GM18909 (cell line): ENCODE data around the gene TSACC.

Experiments used
- ATAC-seq: cut with Tn5 transposase; IDR thresholded peaks from one replicate; pipeline ENCODE4 v1.9.1; 2021; ENCODE audit warnings: mild to moderate bottlenecking; ENCODE audit not compliant: unreplicated experiment, poor library complexity

Gene TSACC

DNA sequence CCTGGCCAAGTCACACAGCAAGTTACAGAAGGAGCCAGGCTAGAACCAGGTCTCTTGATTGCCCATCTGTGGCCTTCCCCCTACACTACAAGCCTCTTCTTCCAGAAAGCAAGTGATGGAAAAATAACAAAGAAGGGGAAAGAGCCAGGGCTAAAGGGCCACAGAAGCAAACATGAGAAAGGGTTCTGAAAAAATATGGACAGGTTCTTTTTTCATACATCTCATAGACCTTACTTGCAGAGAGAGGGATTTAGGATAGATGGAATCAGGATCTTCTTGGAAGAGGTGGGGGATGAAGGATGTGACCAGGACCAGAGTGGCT, 33.9 kb downstream of the TSACC start:
- no peak for ATAC-seq

DNA sequence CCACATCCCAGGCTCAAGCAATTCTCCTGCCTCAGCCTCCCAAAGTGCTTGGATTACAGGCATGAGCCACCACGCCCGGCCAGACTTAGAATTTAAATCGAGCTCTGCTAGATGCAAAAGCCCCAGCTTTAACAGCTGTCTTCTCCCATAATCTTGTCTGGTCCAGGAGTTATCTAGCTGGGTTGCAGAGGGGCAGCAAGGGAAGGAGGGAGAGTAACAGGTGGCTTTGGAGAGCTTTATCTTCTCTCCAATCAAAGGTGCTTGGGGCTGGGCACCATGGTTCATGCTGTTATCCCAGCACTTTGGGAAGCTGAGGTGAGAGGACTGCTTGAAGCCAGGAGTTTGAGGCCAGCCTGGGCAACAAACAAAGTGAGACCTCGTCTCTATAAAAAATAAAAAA, 34.5 kb downstream of the TSACC start:
- no peak for ATAC-seq

DNA sequence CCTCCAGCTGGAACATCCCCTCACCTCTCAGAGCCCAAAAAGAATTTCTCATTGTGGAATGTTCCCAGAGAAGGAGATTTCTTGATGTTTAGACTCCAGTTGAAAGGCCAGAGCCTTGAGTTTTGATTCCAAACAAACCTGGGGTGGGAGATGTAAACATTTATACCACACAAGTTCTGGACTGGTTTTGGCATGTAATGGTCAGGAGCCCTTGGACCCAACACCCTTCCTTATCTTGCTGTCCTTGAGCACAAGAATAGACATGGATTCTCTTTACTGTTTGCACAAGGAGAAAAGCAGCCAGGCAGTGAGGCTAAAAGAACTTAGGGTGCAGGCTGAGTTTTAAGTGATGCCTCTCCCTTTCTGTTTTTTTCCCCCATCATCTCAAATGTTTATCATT, 35.2 kb downstream of the TSACC start:
- no peak for ATAC-seq

DNA sequence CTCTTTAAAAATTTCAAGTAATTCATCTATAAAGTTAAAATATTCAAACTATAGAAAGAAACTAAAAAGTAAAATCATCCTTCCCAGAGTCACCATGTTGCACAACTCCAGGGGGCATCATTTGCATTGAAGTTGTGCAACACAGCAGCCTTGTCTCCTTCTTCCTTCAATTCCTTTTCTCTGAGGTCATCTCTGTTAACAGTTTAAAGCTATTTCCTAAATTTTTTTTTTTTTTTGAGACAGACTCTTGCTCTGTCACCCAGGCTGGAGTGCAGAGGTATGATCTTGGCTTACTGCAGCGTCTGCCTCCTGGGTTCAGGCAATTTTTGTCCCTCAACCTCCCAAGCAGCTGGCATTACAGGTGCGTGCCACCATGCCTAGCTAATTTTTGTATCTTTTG, 37.8 kb downstream of the TSACC start:
- no peak for ATAC-seq

DNA sequence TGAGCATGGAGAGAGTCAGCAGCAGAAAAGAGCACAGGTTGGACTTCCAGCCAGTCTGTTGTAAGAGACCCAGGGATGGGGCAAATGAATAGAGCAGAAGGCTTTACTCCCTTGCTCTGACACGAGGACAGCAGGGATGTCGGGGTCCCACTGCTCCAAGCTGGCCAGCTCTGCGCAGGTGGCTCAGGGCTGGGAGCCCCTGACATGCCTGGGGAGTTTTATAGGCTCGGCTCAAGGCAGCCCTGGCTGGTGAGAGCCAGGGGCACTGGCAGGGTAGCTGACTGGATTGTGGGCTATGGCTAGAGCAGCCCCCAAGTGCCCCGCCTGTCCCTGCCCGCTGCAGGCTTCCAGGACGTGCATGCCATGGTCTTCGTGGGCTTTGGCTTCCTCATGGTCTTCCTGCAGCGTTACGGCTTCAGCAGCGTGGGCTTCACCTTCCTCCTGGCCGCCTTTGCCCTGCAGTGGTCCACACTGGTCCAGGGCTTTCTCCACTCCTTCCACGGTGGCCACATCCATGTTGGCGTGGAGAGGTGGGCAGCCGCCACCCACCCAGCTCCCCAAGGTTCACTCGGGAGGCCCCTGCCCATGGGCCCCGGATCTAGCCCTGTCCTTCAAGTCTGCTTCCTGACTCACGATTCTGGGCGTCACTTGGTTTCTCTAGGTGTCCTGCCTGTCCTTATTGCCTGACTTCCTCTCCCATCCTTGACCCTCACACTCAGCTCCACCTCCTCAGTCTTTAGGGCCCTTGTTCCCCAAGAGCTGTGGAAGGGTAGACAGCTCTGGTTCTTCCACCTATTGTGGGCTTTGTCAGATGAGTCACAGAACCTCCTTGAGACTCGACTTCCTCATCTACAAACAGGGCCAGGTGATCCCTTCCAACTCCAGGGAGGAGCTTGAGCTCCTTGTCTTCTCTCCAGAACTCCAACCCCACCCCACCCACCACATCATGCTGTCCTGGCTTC, 38.9 kb downstream of the TSACC start:
- no peak for ATAC-seq

DNA sequence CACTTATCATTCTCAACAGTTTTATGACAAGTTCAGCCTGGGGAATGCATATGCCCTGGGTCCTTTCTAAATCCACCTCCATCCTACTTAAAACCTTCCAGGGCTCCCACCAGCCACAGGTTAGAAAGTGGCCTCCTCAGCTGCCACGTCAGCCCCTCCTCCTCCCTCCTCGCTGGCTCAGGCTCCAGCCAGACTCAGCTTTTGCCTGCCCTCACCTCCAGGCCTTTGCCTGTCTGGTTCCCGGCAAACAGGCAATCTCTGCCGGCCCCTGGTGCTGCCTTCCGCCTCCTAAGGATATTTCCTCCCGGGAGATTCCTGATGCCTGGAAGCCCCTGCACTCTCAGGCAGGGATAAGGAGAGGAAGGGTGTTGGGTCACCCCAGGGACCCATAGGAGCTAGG, 40.2 kb downstream of the TSACC start:
- no peak for ATAC-seq

DNA sequence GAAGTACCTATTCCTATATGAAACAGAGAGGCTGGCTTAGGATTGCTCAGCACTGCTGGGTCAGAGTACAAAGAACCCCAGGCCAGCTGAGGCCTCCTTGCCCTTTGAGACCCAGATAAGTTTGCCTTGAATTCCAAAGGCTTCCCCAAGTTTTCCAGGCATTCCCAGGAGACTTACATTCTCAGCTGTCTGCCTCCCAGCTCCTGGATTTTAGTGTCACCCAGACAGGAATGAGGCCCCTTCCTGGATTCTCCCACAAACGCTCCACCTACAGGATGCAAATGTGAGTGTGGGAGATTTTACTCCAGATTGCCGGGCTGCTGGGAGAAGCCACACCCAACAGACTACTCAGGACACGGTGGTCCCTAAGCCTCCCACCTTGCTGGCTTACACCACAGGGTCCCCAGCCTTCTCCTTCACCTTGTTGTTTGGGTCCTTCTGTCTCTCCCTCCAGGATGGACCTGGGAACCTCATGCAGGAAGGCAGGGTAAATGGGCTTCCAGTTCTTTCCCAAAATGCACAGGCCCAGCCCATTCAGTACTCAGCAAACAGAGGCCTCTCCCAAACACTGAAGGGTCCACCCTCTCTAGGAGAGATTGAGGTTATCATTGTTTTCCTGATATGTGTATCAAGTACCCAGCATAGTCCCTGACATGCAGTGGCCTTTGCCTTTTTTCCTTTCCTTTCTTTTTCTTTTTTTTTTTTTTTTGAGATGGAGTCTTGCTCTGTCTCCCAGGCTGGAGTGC, 41.3 kb downstream of the TSACC start:
- no peak for ATAC-seq

DNA sequence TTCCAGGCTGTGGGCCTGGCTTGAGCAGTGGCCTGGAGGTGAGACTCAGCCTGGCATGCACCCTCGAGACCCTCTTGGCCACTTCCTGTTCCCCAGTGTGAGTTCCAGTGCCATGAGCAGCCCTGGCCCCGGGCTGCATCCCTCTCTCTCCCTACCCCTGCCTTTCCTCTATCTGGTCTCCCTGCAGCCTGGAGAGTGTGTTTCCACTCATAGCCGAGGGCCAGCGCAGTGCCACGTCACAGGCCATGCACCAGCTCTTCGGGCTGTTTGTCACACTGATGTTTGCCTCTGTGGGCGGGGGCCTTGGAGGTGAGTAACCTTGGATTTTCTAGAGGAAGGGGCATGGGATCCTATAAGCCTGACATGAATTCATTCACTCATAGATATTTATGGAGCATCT, 44.2 kb downstream of the TSACC start:
- ATAC-seq: no peak

DNA sequence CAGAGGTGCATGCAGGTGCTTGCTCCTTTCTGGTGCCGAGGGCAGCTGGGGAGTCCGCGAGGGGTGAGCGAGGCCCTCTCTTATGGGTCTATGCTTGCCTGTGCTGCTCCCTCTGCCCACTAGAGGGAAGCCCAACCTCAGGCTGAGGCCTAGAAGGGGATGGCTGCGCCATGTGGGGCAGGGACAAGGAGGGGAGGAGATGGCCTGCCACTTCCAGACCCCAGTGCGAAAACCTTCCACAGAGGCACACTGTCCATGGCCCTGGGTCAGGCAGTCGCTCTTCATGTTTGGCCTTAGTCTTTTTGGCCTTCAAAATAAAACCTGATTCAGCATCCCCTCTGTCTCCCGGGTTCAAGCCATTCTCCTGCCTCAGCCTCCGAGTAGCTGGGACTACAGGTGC, 44.7 kb downstream of the TSACC start:
- peak; percentile 53 for ATAC-seq

DNA sequence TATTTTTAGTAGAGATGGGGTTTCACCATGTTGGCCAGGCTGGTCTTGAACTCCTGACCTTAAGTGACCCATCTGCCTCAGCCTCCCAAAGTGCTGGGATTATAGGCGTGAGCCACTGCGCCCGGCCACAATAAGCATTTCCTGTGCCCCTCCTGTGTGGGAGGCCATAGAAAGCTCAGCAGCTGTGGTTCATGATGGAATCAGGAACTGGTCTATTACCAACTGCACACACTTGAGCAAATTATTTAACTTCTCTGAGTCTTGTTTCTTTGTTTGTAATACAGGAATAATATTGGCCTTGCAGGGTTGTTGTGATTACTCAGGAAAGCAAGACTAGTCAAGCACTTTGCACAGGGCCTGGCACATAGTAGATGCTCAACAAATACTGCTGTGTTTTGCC, 45.7 kb downstream of the TSACC start:
- ATAC-seq: no peak

DNA sequence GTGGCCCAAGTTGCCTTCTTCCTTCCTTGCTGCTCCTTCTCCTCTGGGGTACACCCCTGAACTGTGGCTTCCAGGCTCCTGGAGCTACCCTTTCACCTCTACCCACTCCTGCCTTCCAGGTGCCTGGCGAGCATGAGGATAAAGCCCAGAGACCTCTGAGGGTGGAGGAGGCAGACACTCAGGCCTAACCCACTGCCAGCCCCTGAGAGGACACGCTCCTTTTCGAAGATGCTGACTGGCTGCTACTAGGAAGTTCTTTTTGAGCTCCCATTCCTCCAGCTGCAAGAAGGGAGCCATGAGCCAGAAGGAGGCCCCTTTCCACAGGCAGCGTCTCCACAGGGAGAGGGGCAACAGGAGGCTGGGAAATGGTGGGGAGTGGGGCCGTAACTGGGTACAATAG, 46.3 kb downstream of the TSACC start:
- no peak for ATAC-seq

DNA sequence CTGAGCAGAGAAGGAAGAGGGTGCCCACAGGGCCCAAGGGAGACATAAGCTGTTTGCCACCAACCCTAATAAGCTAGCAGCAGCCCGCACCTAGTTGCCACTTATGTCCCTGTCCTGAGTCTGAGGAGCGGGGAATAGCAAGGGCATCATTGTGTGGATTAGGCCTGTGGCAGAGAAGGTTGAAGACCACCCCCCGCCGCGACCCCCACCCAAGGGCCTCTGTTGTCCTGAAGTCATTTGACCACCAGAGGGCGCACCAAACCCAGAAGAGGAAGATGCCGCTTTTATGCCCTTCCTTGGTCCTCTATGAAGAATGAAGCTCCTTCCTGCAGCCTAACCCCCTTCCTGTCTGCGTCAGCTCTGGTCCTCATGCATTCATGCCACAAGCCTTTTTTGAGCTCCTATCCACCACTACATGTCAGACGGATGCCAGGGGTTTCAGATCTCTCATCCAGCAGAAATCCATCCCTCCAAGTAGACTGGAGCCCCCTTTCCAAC, 47.3 kb downstream of the TSACC start:
- ATAC-seq: no peak

DNA sequence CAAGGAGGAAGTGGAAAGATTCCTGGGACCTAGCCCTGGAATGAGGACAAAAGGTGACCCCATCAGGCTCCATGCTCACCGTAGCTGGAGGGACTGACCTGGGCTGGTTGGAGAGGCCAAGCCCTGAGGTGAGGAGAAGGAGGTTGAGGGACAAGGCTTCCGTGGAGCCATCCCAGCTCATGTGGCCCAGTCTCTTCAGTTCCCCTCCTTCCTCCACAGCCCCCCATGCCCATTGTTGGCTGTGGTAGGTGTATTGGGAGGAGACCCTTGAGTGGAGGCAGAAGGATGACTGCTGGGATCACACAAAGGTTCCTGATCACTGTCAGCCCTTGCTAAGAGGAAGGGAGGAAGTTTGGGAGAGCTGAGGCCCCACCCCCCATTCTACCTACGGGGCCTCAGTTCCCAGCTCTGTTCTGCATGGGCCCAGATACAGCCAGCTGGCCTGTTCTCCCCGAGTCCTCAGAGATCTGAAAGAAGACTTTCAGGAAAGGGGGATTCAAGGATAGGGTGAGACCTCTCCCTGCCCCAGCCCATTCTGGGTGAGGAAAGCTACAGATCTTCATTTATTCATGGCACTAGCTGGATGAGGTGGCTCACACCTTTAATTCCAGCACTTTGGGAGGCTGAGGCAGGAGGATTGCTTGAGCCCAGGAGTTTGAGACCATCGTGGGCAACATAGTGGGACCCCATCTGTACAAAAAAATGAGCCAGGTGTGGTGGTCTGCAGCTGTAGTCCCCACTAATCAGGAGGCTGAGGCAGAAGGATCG, 48.0 kb downstream of the TSACC start:
- no peak for ATAC-seq

DNA sequence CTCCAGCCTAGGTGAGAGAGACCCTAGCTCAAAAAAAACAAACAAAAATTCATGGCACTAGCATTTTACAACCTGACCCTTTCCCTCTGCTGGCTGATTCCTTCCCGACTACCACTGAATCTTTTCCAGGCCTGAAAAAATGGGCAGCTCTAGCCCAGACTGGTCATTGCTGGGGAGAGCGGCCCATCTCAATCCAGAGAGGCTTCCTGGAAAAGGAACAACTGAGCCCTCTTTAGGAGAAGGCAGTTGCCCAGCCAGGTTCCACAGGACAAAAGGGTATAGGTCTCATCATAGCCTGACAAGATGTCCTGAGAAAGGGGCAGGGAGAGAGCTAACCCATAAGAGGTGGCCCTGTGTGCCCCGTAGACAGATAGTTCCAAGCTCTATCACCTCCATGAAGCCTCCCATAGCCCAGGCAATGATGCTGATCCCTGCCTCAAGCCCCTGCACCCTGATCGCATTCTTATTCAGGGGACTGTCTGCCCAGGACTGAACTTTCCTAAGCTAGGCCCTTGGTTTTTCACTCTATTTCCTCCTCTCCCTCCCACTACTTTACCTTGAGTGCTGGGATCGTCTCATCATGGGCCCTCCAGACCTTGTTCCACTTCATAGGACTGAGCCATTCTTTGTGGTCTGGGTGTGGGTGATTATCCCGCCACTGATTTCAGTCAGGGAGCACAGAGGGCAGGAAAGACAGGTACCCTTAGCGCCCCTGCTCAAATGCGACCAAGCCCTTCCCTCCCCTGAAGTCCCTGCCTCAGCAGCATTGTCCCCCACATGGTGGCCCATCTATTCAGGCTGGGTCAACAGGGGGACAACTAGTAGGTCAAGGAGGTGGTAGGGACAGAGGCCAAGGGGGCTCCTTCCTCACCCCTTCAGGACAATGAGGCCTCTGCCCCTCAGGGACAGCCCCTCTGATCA, 48.9 kb downstream of the TSACC start:
- no peak for ATAC-seq

DNA sequence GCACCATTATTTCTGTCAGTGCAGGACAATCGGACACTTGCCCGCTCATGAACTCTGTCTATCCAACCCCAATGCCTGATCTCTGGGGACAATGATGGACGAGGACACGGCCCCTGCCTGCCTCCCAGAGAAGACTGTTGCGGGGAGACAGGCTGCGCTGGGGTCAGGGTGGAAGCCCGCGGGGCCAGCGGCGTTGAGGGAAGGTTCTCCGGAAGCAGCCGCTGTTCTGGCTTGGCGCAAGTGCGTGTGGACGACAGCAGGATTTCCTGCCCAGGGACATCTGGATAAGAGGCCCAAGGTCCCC, 49.5 kb downstream of the TSACC start:
- no peak for ATAC-seq

DNA sequence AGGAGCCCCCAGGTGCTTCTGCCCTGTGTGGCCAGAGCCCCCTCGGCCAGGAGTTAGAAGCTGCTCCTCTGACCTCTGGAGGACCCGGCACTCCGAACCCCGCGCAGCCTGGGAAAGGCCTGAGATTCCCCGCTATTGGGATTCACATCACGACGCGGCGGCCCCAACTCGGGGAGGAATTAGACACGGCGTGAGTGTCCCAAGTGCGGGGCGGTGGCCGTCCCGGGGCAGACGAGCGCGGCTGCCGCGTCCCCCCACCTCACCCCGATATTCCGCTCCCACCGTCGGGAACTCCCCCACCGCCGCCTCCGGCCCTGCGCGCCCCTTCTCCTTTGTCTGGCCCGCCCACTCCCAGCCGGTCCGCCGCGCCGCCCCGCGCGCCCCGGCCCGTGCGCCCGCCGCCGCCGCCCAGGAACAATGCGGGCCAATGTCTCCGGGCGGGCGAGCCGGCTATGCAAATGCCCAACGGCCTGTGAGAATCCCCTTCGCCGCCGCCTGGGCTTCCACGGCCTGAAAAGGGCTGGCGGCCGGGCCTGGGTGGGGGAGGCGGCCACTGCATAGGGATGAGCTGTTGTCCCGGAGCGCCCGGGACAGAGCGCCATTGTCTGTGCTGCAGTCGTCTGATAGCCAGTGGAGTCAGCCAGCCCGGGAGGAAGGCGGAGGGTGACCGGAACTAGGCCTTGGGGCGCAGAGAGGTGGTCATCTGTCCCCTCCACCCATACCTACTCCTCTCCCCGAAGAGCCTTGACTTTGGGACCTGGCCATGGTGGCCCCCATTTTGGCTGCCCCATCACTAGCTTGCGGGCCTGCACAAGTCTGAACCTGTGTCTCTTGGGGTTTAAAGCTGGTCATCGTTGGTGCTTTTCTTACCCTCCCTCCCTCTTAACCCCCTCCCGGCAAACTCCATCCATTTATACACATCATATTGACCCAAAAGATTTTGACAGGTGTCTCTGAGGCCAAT, 50.1 kb downstream of the TSACC start:
- no peak for ATAC-seq

DNA sequence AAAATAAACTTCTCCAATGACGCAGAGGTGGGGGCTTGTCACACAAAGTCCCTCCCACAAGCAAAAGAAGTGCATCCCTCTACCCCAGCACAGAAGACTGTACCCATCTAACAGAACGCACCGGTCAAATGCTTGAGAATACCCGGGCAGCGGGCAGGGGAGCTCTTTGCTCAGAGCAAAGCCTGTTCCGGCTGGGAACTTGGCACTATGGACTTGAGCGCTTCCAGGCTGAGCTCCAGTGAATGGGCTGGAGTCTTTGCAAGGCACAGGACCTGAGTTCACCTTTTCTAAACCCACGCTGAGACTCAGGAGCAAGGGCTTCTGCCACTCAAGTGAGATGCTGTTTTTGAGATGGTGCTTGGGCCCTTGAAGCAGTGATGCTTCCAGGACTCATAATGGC, 51.0 kb downstream of the TSACC start:
- no peak for ATAC-seq

DNA sequence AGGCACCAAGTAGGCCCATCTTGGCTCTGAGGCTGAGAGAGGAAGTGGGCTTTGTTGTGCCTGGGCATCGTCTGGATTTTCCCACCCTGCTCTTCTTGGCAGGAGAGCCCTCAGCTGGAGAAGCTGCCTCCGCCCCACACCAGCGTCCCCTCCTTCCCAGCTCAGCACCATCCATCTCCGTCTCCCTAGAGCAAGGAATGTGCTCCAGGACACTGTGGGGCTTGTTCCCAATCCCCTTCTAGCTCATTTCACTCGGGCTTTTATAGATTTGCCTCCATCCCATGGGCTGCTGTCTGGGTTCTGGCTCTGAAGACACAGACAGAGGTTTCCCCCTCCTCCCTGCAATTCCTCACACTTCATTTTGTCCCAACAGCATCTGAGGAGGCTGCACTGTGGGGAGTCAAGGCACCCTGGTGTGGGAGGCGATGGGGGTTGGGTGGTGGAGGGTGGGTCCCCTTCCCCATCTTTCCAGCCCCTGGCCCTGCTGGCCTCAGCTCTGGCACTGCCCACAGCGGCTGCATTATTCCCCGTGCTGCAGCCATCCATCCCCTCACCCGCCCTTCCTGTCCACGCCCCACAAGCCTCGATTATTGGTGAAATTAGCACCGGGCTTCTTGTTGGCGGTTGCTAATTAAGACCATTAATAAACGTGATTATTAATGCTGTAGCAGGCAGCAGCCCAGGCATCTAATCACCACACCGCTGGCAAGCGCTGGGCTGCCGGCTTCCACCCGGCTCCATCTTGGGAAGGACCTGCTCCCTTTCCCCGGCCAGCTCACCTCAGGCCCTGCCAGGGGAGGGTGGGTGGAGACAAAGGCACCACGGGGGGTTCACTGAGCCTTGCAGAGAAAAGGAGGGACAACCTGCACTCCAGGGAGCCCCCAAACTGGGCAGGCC, 52.4 kb downstream of the TSACC start:
- no peak for ATAC-seq
